Neural progenitor cell (in vitro differentiated cells): ENCODE results near the gene MYLIP. TPM values are rescaled to one million over a fixed set of nuclear protein-coding genes. Genes with fewer than 3 reads are reported as not detected.

Source experiments
- DNase-seq: peaks from one replicate; pipeline ENCODE4 v3.0.0-alpha.2; 2016; ENCODE audit warnings: low spot score
- H2AFZ ChIP-seq: fragments of 200-600 bp; sonication (generic); replicated peaks from 2 replicates; pipeline ENCODE4 v1.6.1; 2016; ENCODE audit warnings: antibody characterized with exemption
- H3F3A ChIP-seq: fragments of 200-600 bp; sonication (generic); 2 replicates; pipeline ENCODE4 v1.6.1; 2016; ENCODE audit warnings: antibody characterized with exemption, low read depth
- H3K27ac ChIP-seq: fragments of 200-600 bp; sonication (generic); 2 replicates; pipeline ENCODE4 v1.5.1; 2016; ENCODE audit warnings: mild to moderate bottlenecking
- H3K27me3 ChIP-seq: fragments of 200-600 bp; sonication (generic); 2 replicates; pipeline ENCODE4 v1.6.1; 2016; ENCODE audit warnings: mild to moderate bottlenecking, moderate library complexity
- H3K36me3 ChIP-seq: fragments of 200-600 bp; sonication (generic); 2 replicates; pipeline ENCODE4 v1.5.1; 2016
- H3K4me1 ChIP-seq: fragments of 200-600 bp; sonication (generic); 2 replicates; pipeline ENCODE4 v1.6.1; 2016; ENCODE audit warnings: mixed run types
- H3K4me2 ChIP-seq: fragments of 200-600 bp; sonication (generic); 2 replicates; pipeline ENCODE4 v1.6.1; 2016
- H3K4me3 ChIP-seq: fragments of 200-600 bp; sonication (generic); 2 replicates; pipeline ENCODE4 v1.5.1; 2016
- H3K79me2 ChIP-seq: fragments of 200-600 bp; sonication (generic); 2 replicates; pipeline ENCODE4 v1.6.1; 2016; ENCODE audit warnings: low read depth
- H3K9ac ChIP-seq: fragments of 200-600 bp; sonication (generic); 2 replicates; pipeline ENCODE4 v1.6.1; 2016
- H3K9me3 ChIP-seq: fragments of 200-600 bp; sonication (generic); 2 replicates; pipeline ENCODE4 v1.5.1; 2016; ENCODE audit warnings: low read depth
- H4K20me1 ChIP-seq: fragments of 200-600 bp; sonication (generic); 2 replicates; pipeline ENCODE4 v1.6.1; 2016; ENCODE audit warnings: low read depth
- H3K27ac Mint-ChIP-seq: 3 replicates; pipeline ENCODE4 v1.8.0; 2021; ENCODE audit warnings: mixed read lengths
- H3K27me3 Mint-ChIP-seq: 2 replicates; pipeline ENCODE4 v1.8.0; 2022; ENCODE audit warnings: low read depth, mild to moderate bottlenecking, inconsistent platforms, moderate library complexity, mixed read lengths; ENCODE audit not compliant: insufficient read depth
- H3K36me3 Mint-ChIP-seq: 3 replicates; pipeline ENCODE4 v1.8.0; 2021; ENCODE audit warnings: mixed read lengths
- H3K4me1 Mint-ChIP-seq: 3 replicates; pipeline ENCODE4 v1.8.0; 2021; ENCODE audit warnings: mixed read lengths
- H3K4me3 Mint-ChIP-seq: 3 replicates; pipeline ENCODE4 v1.8.0; 2021; ENCODE audit warnings: mild to moderate bottlenecking, moderate library complexity, mixed read lengths
- H3K9me3 Mint-ChIP-seq: 3 replicates; pipeline ENCODE4 v1.8.0; 2020; ENCODE audit warnings: mixed read lengths
- EZH2 ChIP-seq: fragments of 200-600 bp; sonication (generic); IDR thresholded peaks from 2 replicates; pipeline ENCODE4 v1.6.1; 2017; ENCODE audit warnings: antibody characterized with exemption, mild to moderate bottlenecking, moderate library complexity
- EZH2phosphoT487 ChIP-seq: fragments of 200-600 bp; sonication (generic); IDR thresholded peaks from 2 replicates; pipeline ENCODE4 v1.6.1; 2017; ENCODE audit warnings: antibody characterized with exemption
- total RNA-seq: library from RNA; depleted of rRNA; stranded (reverse); fragments of >200 nt; gene quantifications from 2 replicates; pipeline ENCODE4 v1.2.3, GENCODE V29; 2015; ENCODE audit warnings: low replicate concordance
- TF ChIP-seq, protein P1 (sequence below): fragments of 200-600 bp; sonication (generic); IDR thresholded peaks from 2 replicates; pipeline ENCODE4 v1.5.1; 2017; ENCODE audit warnings: antibody characterized with exemption, mild to moderate bottlenecking

The MYLIP gene
- total RNA-seq, 1 donor from 2014 or later: 8.2 TPM

DNA sequence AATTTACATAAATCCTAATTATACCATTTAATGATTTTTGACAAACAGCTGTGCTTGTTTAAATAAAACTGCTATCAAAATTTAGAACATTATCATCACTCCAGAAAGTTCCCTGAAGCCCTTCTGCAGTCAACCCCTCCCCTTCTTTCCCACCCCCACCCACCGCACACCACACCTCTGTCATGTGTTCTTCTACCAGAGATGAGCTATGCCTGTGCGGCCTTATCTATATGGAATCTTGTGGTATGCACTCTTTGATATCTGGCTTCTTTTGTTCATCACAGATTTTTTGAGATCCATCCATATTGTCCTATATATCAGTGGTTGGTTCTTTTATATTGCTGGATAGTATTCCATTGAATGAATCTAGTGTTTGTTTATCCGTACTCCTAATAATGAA is 7.2 kb downstream of the MYLIP start:
- Histone ChIP-seq H3K36me3 (no peaks in the 10 kb centered on the region), H3K9me3 (no peaks in the 10 kb centered on the region), H4K20me1 (peaks cover 18% of the 10 kb centered on the region), H3K27ac (no peak overlapping the region), H2AFZ (no peak overlapping the region), H3K4me2 (no peak overlapping the region), H3K9ac (no peak overlapping the region), H3K79me2 (peaks cover 55% of the 10 kb centered on the region), H3K4me1 (peaks cover 11% of the 10 kb centered on the region), H3K27me3 (no peaks in the 10 kb centered on the region), H3F3A (no peaks in the 10 kb centered on the region), H3K4me3 (no peak overlapping the region)
- H3K4me1 Mint-ChIP-seq: peaks cover 20% of the 10 kb centered on the region
- no peak for DNase-seq
- peaks cover 2% of the 10 kb centered on the region for H3K36me3 Mint-ChIP-seq
- no peak overlapping the region for H3K27ac Mint-ChIP-seq
- H3K27me3 Mint-ChIP-seq: no peaks in the 10 kb centered on the region
- TF ChIP-seq EZH2: no peak
- TF ChIP-seq, protein P1, sequence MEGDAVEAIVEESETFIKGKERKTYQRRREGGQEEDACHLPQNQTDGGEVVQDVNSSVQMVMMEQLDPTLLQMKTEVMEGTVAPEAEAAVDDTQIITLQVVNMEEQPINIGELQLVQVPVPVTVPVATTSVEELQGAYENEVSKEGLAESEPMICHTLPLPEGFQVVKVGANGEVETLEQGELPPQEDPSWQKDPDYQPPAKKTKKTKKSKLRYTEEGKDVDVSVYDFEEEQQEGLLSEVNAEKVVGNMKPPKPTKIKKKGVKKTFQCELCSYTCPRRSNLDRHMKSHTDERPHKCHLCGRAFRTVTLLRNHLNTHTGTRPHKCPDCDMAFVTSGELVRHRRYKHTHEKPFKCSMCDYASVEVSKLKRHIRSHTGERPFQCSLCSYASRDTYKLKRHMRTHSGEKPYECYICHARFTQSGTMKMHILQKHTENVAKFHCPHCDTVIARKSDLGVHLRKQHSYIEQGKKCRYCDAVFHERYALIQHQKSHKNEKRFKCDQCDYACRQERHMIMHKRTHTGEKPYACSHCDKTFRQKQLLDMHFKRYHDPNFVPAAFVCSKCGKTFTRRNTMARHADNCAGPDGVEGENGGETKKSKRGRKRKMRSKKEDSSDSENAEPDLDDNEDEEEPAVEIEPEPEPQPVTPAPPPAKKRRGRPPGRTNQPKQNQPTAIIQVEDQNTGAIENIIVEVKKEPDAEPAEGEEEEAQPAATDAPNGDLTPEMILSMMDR: no peak
- no peak for TF ChIP-seq EZH2phosphoT487
- H3K9me3 Mint-ChIP-seq: no peaks in the 10 kb centered on the region
- H3K4me3 Mint-ChIP-seq: no peak overlapping the region

DNA sequence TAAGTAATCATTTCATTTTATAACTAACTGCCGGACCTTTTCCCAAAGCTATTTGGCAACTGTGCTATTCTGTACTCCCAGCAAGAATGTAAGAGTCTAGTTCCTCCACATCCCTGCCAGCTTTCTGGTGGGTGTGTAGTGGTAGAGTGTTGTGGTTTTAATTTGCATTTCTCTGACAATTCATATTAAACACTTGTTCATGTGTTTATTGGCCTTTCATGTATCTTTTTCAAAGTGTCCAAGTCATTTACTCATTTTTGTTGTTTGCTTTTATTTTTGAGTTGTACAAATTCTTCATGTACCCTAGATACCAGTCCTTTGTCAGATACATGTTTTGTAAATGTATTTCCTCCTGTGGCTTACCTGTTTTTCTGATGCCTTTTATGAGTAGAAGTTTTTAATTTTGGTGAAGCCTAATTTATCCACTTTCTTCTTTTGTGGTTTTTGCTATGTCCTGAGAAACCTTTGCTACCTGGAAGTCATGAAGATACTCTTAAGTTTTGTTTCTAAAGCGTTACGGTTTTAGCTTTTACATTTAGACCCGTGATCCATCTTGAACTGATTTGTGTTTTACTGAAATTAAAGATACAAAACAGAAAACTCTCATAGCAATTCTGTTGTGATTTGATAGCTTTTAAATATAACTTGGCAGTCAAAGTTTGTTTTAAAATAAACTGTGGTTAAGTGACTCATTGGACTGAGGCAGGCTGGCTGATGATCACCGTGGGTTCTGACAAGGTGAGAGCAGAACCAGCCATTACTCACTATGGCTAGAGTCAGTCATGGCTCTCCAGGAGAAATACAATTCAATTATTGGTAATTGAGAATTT is 8.0 kb downstream of the MYLIP start:
- no peak overlapping the region for H3K4me3 ChIP-seq
- Mint-ChIP-seq H3K27ac (no peak overlapping the region), H3K27me3 (no peaks in the 10 kb centered on the region), H3K9me3 (no peaks in the 10 kb centered on the region), H3K4me3 (no peak overlapping the region), H3K4me1 (peaks cover 14% of the 10 kb centered on the region), H3K36me3 (peaks cover 7% of the 10 kb centered on the region)
- no peaks in the 10 kb centered on the region for H3K9me3 ChIP-seq
- TF ChIP-seq, protein P1: no peak
- TF ChIP-seq EZH2phosphoT487 (no peak), EZH2 (no peak)
- H3K27me3 ChIP-seq: no peaks in the 10 kb centered on the region
- H4K20me1 ChIP-seq: peaks cover 12% of the 10 kb centered on the region
- H3K36me3 ChIP-seq: peaks cover under 1% of the 10 kb centered on the region
- H3F3A ChIP-seq: no peaks in the 10 kb centered on the region
- H3K4me1 ChIP-seq: peaks cover 3% of the 10 kb centered on the region
- no peak for DNase-seq
- H2AFZ ChIP-seq: no peak overlapping the region
- no peak overlapping the region for H3K4me2 ChIP-seq
- H3K9ac ChIP-seq: no peak overlapping the region
- peaks cover 48% of the 10 kb centered on the region for H3K79me2 ChIP-seq
- no peak overlapping the region for H3K27ac ChIP-seq

DNA sequence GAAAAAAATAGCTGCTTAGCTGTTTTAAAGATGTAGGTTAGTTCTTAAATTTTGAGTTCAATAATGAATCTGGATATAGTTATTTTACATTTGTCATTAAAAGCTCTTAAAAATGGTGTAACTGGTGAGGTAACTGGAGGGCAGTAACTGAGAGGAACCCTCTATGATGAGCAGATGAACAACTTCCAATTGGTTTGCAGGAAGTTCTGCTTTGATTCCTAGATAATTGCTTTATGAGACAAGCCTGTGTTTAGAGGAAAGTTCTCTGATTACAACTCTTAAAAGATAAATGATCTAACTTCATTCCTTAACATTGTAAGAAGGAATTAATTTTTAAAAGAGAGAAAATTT is 8.5 kb downstream of the MYLIP start:
- no peak overlapping the region for H3K4me2 ChIP-seq
- H3K27ac Mint-ChIP-seq: no peak overlapping the region

More for the DNA sequence above, 8.5 kb downstream of the MYLIP start:
- Histone ChIP-seq H3K27me3 (no peaks in the 10 kb centered on the region), H3K4me1 (no peaks in the 10 kb centered on the region), H3K79me2 (peaks cover 42% of the 10 kb centered on the region), H3F3A (no peaks in the 10 kb centered on the region), H3K36me3 (peaks cover 6% of the 10 kb centered on the region), H3K9ac (no peak overlapping the region), H3K4me3 (no peak overlapping the region), H2AFZ (no peak overlapping the region), H4K20me1 (peaks cover 7% of the 10 kb centered on the region), H3K9me3 (no peaks in the 10 kb centered on the region), H3K27ac (no peak overlapping the region)
- H3K27me3 Mint-ChIP-seq: no peaks in the 10 kb centered on the region
- TF ChIP-seq EZH2: no peak
- TF ChIP-seq, protein P1: no peak
- no peak for TF ChIP-seq EZH2phosphoT487
- H3K4me3 Mint-ChIP-seq: no peak overlapping the region
- DNase-seq: no peak
- H3K9me3 Mint-ChIP-seq: no peaks in the 10 kb centered on the region
- H3K36me3 Mint-ChIP-seq: peaks cover 8% of the 10 kb centered on the region
- peaks cover 14% of the 10 kb centered on the region for H3K4me1 Mint-ChIP-seq
